GM12891 (cell line): ENCODE measurements around the gene UBTF.

Experiments used
- PAX5 ChIP-seq: IDR thresholded peaks from 2 replicates; pipeline ENCODE4 v1.6.1; 2011; ENCODE audit warnings: low read length, moderate library complexity, mild to moderate bottlenecking; ENCODE audit not compliant: insufficient read depth, severe bottlenecking
- POLR2A ChIP-seq: IDR thresholded peaks from 2 replicates; pipeline ENCODE4 v1.6.1; 2011; ENCODE audit warnings: low read depth, low read length, control low read depth
- POLR2AphosphoS5 ChIP-seq: IDR thresholded peaks from 2 replicates; pipeline ENCODE4 v1.6.1; 2011; ENCODE audit warnings: low read depth, low read length, control low read depth
- POU2F2 ChIP-seq: IDR thresholded peaks from 2 replicates; pipeline ENCODE4 v1.6.1; 2011; ENCODE audit warnings: low read depth, mild to moderate bottlenecking, control low read depth, low read length, moderate library complexity
- SPI1 ChIP-seq: IDR thresholded peaks from 2 replicates; pipeline ENCODE4 v1.6.1; 2011; ENCODE audit warnings: low read depth, low read length, control low read depth
- TAF1 ChIP-seq: IDR thresholded peaks from 2 replicates; pipeline ENCODE4 v1.6.1; 2011; ENCODE audit warnings: low read depth, low read length, control low read depth

DNA sequence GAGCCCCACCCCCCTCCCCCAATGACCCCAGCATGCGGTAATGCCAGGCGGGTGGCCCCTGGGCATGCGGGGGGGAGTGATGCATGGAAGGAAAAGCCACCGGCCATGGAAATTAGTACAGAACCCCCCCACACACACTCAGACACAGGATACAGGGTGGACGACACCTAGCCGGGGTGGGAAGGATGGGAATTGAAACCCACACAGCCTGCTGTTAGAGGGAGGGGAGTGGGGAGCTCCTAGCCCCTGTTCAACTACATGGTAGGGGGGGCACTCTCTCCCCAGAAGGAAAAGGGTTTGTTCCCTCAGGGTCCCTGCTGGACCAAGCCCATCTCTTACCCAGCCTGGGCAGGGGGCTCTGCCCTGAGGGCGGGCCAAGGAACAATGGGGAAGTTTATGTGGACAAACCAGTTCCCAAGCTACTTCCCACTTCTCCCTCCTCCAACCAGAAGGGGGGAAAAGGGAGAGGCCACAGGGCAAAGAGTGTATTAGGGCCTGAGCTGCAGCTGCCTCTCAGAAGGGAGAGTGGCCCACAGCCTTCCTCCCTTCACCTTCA is 27.5 kb downstream of the UBTF start:
- TF ChIP-seq POLR2A = no peak
- TF ChIP-seq POLR2AphosphoS5 = no peak; the same call in none of the 2 replicates
- no peak for TF ChIP-seq TAF1
- no peak for TF ChIP-seq SPI1
- TF ChIP-seq PAX5 = no peak
- no peak for TF ChIP-seq POU2F2
